Astrocyte (in vitro differentiated cells and primary cell): ENCODE data around the gene FNDC11. TPM values are rescaled to one million over a fixed set of nuclear protein-coding genes. Genes with fewer than 3 reads are reported as not detected.
A peak's percentile ranks its signal among the peaks of the same experiment; 100 is the strongest.

ENCODE experiments used
- DNase-seq: peaks from one replicate; pipeline ENCODE4 v3.0.0-alpha.2; 2010; ENCODE audit warnings: low read depth
- FAIRE-seq: peaks from 2 replicates; lab custom pipeline; 2011; peaks lifted over from hg19 to GRCh38; lab: Jason Lieb, UNC
- H2AFZ ChIP-seq: 2 replicates; pipeline ENCODE4 v1.6.0; 2012; ENCODE audit warnings: low read depth, low read length, inconsistent platforms
- H3K27ac ChIP-seq: 2 replicates; pipeline ENCODE4 v1.5.1; 2011; ENCODE audit warnings: low read depth, low read length, inconsistent platforms
- H3K27me3 ChIP-seq: 2 replicates; pipeline ENCODE4 v1.6.0; 2011; ENCODE audit warnings: low read length, inconsistent platforms; ENCODE audit not compliant: insufficient read depth
- H3K36me3 ChIP-seq: 2 replicates; pipeline ENCODE4 v1.5.1; 2011; ENCODE audit warnings: low read length, inconsistent platforms; ENCODE audit not compliant: insufficient read depth
- H3K4me1 ChIP-seq: 2 replicates; pipeline ENCODE4 v1.5.1; 2011; ENCODE audit warnings: low read length, inconsistent platforms; ENCODE audit not compliant: insufficient read depth
- H3K4me2 ChIP-seq: 2 replicates; pipeline ENCODE4 v1.6.0; 2012; ENCODE audit warnings: low read length, inconsistent platforms
- H3K4me3 ChIP-seq: 2 replicates; pipeline ENCODE4 v1.5.1; 2011; ENCODE audit warnings: low read depth, mild to moderate bottlenecking, low read length, inconsistent platforms; ENCODE audit not compliant: insufficient read depth
- H3K79me2 ChIP-seq: 2 replicates; pipeline ENCODE4 v1.6.0; 2012; ENCODE audit warnings: mild to moderate bottlenecking, low read length, inconsistent platforms; ENCODE audit not compliant: insufficient read depth
- H3K9ac ChIP-seq: 2 replicates; pipeline ENCODE4 v1.6.0; 2012; ENCODE audit warnings: mild to moderate bottlenecking, low read length, inconsistent platforms
- H3K9me3 ChIP-seq: 2 replicates; pipeline ENCODE4 v1.5.1; 2012; ENCODE audit warnings: low read depth, mild to moderate bottlenecking, low read length, inconsistent platforms; ENCODE audit not compliant: insufficient read depth
- H4K20me1 ChIP-seq: 2 replicates; pipeline ENCODE4 v1.6.0; 2012; ENCODE audit warnings: low read length, inconsistent platforms; ENCODE audit not compliant: insufficient read depth
- H3K27ac Mint-ChIP-seq: one replicate; pipeline ENCODE4 v1.8.0; 2021; ENCODE audit warnings: mild to moderate bottlenecking, mixed read lengths; ENCODE audit not compliant: unreplicated experiment
- H3K27me3 Mint-ChIP-seq: one replicate; pipeline ENCODE4 v1.8.0; 2021; ENCODE audit warnings: low read depth, mixed read lengths; ENCODE audit not compliant: unreplicated experiment
- H3K36me3 Mint-ChIP-seq: one replicate; pipeline ENCODE4 v1.8.0; 2021; ENCODE audit warnings: low read depth, mixed read lengths; ENCODE audit not compliant: unreplicated experiment
- H3K4me1 Mint-ChIP-seq: one replicate; pipeline ENCODE4 v1.8.0; 2021; ENCODE audit warnings: low read depth, mixed read lengths; ENCODE audit not compliant: unreplicated experiment
- H3K4me3 Mint-ChIP-seq: one replicate; pipeline ENCODE4 v1.8.0; 2021; ENCODE audit warnings: mild to moderate bottlenecking, moderate library complexity, mixed read lengths; ENCODE audit not compliant: unreplicated experiment
- H3K9me3 Mint-ChIP-seq: one replicate; pipeline ENCODE4 v1.8.0; 2021; ENCODE audit warnings: mild to moderate bottlenecking, mixed read lengths; ENCODE audit not compliant: unreplicated experiment
- CTCF ChIP-seq: IDR thresholded peaks from 2 replicates; pipeline ENCODE4 v1.5.1; 2011; ENCODE audit warnings: low read depth, mild to moderate bottlenecking, inconsistent platforms, low read length, moderate library complexity; ENCODE audit not compliant: insufficient read depth
- EZH2 ChIP-seq: IDR thresholded peaks from 2 replicates; pipeline ENCODE4 v1.6.1; 2012; ENCODE audit warnings: mild to moderate bottlenecking, low read length, inconsistent platforms; ENCODE audit not compliant: insufficient read depth
- total RNA-seq: library from RNA; stranded (reverse); gene quantifications from 2 replicates; pipeline ENCODE4 v1.2.1, GENCODE V29; 2021

FNDC11 gene
- total RNA-seq, 1 donor from 2014 or later: 0.20 TPM

GRCh38 chr20:63551068-63551467 is 2.9 kb upstream of the FNDC11 start:
- Mint-ChIP-seq H3K36me3 (no peaks in the 10 kb centered on the region), H3K27me3 (peaks cover 3% of the 10 kb centered on the region), H3K4me3 (no peak overlapping the region), H3K9me3 (no peaks in the 10 kb centered on the region), H3K27ac (no peak overlapping the region), H3K4me1 (no peaks in the 10 kb centered on the region)
- no peaks in the 10 kb centered on the region for H3K9me3 ChIP-seq
- no peak overlapping the region for H3K27ac ChIP-seq
- H3K4me3 ChIP-seq: no peak overlapping the region
- H3K79me2 ChIP-seq: no peaks in the 10 kb centered on the region
- H4K20me1 ChIP-seq: no peaks in the 10 kb centered on the region
- no peaks in the 10 kb centered on the region for H3K4me1 ChIP-seq
- H3K27me3 ChIP-seq: no peaks in the 10 kb centered on the region
- FAIRE-seq (no peak), DNase-seq (no peak)
- H3K4me2 ChIP-seq: no peak overlapping the region
- H3K36me3 ChIP-seq: no peaks in the 10 kb centered on the region
- no peak overlapping the region for H3K9ac ChIP-seq
- H2AFZ ChIP-seq: no peak overlapping the region
- no peak for TF ChIP-seq EZH2
- TF ChIP-seq CTCF: no peak

- H3K4me1 ChIP-seq: no peaks in the 10 kb centered on the region
- H3K79me2 ChIP-seq: no peaks in the 10 kb centered on the region
- no peak overlapping the region for H3K4me3 ChIP-seq
- no peaks in the 10 kb centered on the region for H3K27me3 Mint-ChIP-seq
- no peak overlapping the region for H3K27ac ChIP-seq
- H3K9me3 ChIP-seq: no peaks in the 10 kb centered on the region
- H3K27ac Mint-ChIP-seq: peak overlapping the region; percentile 41
- no peaks in the 10 kb centered on the region for H3K9me3 Mint-ChIP-seq
- no peak overlapping the region for H3K4me2 ChIP-seq
- H4K20me1 ChIP-seq: no peaks in the 10 kb centered on the region
- no peaks in the 10 kb centered on the region for H3K27me3 ChIP-seq
- no peaks in the 10 kb centered on the region for H3K4me1 Mint-ChIP-seq
- H3K4me3 Mint-ChIP-seq: no peak overlapping the region
- H3K36me3 Mint-ChIP-seq: no peaks in the 10 kb centered on the region
- no peak overlapping the region for H3K9ac ChIP-seq
- DNase-seq: no peak
- no peak overlapping the region for H2AFZ ChIP-seq
- no peaks in the 10 kb centered on the region for H3K36me3 ChIP-seq
- TF ChIP-seq EZH2 (no peak), CTCF (no peak)
- no peak for FAIRE-seq
These were observed 1.3 kb upstream of the FNDC11 start for GRCh38 chr20:63552481-63553249.
